Endothelial cell (in vitro differentiated cells): ENCODE measurements around the gene CMIP. TPM values are rescaled to one million over a fixed set of nuclear protein-coding genes. Genes with fewer than 3 reads are reported as not detected.

ENCODE experiments used
- DNase-seq: peaks from one replicate; pipeline ENCODE4 v3.0.0; 2021; ENCODE audit warnings: low spot score
- H3K27ac Mint-ChIP-seq: one replicate; pipeline ENCODE4 v1.8.0; 2021; ENCODE audit warnings: mixed read lengths, inconsistent platforms; ENCODE audit not compliant: unreplicated experiment
- H3K27me3 Mint-ChIP-seq: one replicate; pipeline ENCODE4 v1.8.0; 2021; ENCODE audit warnings: mild to moderate bottlenecking, moderate library complexity, mixed read lengths, inconsistent platforms; ENCODE audit not compliant: unreplicated experiment
- H3K36me3 Mint-ChIP-seq: one replicate; pipeline ENCODE4 v1.8.0; 2021; ENCODE audit warnings: mild to moderate bottlenecking, low read depth, mixed read lengths, inconsistent platforms; ENCODE audit not compliant: unreplicated experiment
- H3K4me1 Mint-ChIP-seq: one replicate; pipeline ENCODE4 v1.8.0; 2021; ENCODE audit warnings: mild to moderate bottlenecking, mixed read lengths, inconsistent platforms; ENCODE audit not compliant: unreplicated experiment
- H3K4me3 Mint-ChIP-seq: one replicate; pipeline ENCODE4 v1.8.0; 2021; ENCODE audit warnings: mild to moderate bottlenecking, mixed read lengths, inconsistent platforms; ENCODE audit not compliant: unreplicated experiment
- H3K9me3 Mint-ChIP-seq: one replicate; pipeline ENCODE4 v1.8.0; 2021; ENCODE audit warnings: mixed read lengths, inconsistent platforms; ENCODE audit not compliant: unreplicated experiment
- CTCF ChIP-seq: fragments of 200-600 bp; sonication (generic); IDR thresholded peaks from one replicate; pipeline ENCODE4 v1.5.0; 2021; ENCODE audit warnings: antibody characterized with exemption; ENCODE audit not compliant: unreplicated experiment
- total RNA-seq: library from RNA; stranded (reverse); fragmentation: NEBNext Ultra II Directional; extraction: Animal tissue kit (Norgen Biotek cat#: 25700); gene quantifications from one replicate; pipeline ENCODE4 v1.2.1, GENCODE V29; 2021; ENCODE audit not compliant: unreplicated experiment

The CMIP gene
- total RNA-seq, 1 donor from 2014 or later: 98.9 TPM

GRCh38 chr16:81473969-81474959, 29.7 kb downstream of the CMIP start:
- Mint-ChIP-seq H3K36me3 (peaks cover 34% of the 10 kb centered on the region), H3K27ac (no peak overlapping the region), H3K9me3 (no peaks in the 10 kb centered on the region), H3K4me1 (peaks cover 63% of the 10 kb centered on the region), H3K4me3 (no peak overlapping the region), H3K27me3 (peaks cover 9% of the 10 kb centered on the region)
- DNase-seq: no peak
- TF ChIP-seq CTCF: no peak

GRCh38 chr16:81477697-81478693, 33.4 kb downstream of the CMIP start:
- TF ChIP-seq CTCF: no peak
- Mint-ChIP-seq H3K4me1 (peaks cover 84% of the 10 kb centered on the region), H3K9me3 (no peaks in the 10 kb centered on the region), H3K27me3 (peaks cover 12% of the 10 kb centered on the region), H3K36me3 (peaks cover 33% of the 10 kb centered on the region), H3K27ac (no peak overlapping the region), H3K4me3 (peak overlapping the region; percentile 33)
- DNase-seq: no peak

GRCh38 chr16:81478876-81479511, 34.4 kb downstream of the CMIP start:
- H3K4me1 Mint-ChIP-seq: peaks cover 88% of the 10 kb centered on the region
- H3K9me3 Mint-ChIP-seq: no peaks in the 10 kb centered on the region
- peaks cover 15% of the 10 kb centered on the region for H3K27me3 Mint-ChIP-seq
- TF ChIP-seq CTCF: no peak
- peak; percentile 65 for DNase-seq
- peak overlapping the region; percentile 87 for H3K27ac Mint-ChIP-seq
- H3K36me3 Mint-ChIP-seq: peaks cover 28% of the 10 kb centered on the region
- H3K4me3 Mint-ChIP-seq: peak overlapping the region; percentile 62

GRCh38 chr16:81480606-81481206, 36.1 kb downstream of the CMIP start:
- H3K27ac Mint-ChIP-seq: peak overlapping the region; percentile 68
- H3K9me3 Mint-ChIP-seq: no peaks in the 10 kb centered on the region

More at GRCh38 chr16:81480606-81481206, 36.1 kb downstream of the CMIP start:
- Mint-ChIP-seq H3K36me3 (peaks cover 26% of the 10 kb centered on the region), H3K4me1 (peaks cover 91% of the 10 kb centered on the region), H3K27me3 (peaks cover 9% of the 10 kb centered on the region), H3K4me3 (no peak overlapping the region)
- TF ChIP-seq CTCF: no peak
- no peak for DNase-seq
